Prostate gland (tissue), 2 donors: ENCODE measurements around the gene RALGPS1.

Source experiments
- POLR2A ChIP-seq: fragments of 450-650 bp; IDR thresholded peaks from one replicate; pipeline ENCODE4 v1.6.1; 2016; ENCODE audit warnings: antibody characterized with exemption, mild to moderate bottlenecking
- POLR2AphosphoS5 ChIP-seq: sonication (generic); formaldehyde crosslinking; IDR thresholded peaks from one replicate; pipeline ENCODE4 v1.6.1; 2017; ENCODE audit warnings: antibody characterized with exemption
- TF ChIP-seq, protein P1 (sequence below), 4 experiments: fragments of 200-600 bp in 2 of 4; fragments of 450-650 bp in 2 of 4; sonication (generic) in 2 of 4; IDR thresholded peaks; 1 replicate in 3 of 4; 2 replicates in 1 of 4; pipeline ENCODE4 v1.5.1; 2016 to 2019; ENCODE audit warnings: antibody characterized with exemption in 4 of 4, mild to moderate bottlenecking in 2 of 4, moderate library complexity in 2 of 4

DNA sequence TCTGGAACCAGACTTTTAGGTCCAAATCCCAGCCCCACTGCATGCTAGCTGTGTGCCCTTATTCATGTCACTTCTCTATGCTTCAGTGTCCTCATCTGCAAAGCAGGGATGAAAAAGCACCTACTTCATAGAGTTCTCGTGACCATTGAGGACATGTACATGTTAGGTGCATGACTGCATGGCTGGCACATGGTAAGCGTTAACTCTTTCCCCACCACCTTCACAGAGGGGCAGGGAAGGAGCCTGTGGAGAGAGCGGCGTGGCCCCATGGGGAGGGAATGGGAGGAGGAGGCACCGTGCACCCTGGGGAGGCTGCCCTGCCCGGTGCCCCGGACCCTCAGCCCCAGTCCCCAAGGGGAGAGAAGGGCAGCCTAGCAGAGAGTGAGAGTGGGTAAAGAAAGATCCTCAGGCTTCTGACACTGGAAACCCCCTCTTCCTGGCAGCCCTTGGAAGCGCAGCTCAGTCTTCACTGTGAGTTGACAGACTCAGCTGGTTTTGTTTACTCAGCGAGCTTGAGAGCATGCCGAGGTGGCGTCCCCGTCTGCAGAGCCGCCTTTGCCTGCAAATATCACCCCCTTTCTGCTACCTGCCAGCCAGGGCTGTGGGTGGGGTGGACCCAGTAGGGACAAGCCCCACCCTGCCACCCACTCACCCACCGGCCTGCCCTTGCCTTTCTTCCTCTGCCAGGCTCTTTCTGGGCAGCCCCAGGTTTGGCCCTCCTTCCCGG, 218.5 kb downstream of the RALGPS1 start:
- TF ChIP-seq, protein P1, sequence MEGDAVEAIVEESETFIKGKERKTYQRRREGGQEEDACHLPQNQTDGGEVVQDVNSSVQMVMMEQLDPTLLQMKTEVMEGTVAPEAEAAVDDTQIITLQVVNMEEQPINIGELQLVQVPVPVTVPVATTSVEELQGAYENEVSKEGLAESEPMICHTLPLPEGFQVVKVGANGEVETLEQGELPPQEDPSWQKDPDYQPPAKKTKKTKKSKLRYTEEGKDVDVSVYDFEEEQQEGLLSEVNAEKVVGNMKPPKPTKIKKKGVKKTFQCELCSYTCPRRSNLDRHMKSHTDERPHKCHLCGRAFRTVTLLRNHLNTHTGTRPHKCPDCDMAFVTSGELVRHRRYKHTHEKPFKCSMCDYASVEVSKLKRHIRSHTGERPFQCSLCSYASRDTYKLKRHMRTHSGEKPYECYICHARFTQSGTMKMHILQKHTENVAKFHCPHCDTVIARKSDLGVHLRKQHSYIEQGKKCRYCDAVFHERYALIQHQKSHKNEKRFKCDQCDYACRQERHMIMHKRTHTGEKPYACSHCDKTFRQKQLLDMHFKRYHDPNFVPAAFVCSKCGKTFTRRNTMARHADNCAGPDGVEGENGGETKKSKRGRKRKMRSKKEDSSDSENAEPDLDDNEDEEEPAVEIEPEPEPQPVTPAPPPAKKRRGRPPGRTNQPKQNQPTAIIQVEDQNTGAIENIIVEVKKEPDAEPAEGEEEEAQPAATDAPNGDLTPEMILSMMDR (IDR thresholded peaks at IDR 0.05), result no peak
- TF ChIP-seq POLR2A (no peak), POLR2AphosphoS5 (peak; percentile 47)
